Activated CD8-positive, alpha-beta T cell treated with anti-CD3 and anti-CD28 coated beads for 36 hours (primary cell): ENCODE data around the gene AP1S1. TPM values are rescaled to one million over a fixed set of nuclear protein-coding genes. Genes with fewer than 3 reads are reported as not detected.

Experiments used
- ATAC-seq: fragments of 200-7000 bp; cut with Tn5 transposase; one replicate; pipeline ENCODE4 v1.10.0; 2021; ENCODE audit warnings: mild to moderate bottlenecking, moderate library complexity
- CTCF ChIA-PET: fragments of 350-600 bp; sonication (Branson Sonifier 250); formaldehyde crosslinking; loops from one replicate; lab custom pipeline; 2021; ENCODE audit warnings: antibody characterized with exemption; lab: Charles Lee
- POLR2A ChIA-PET: fragments of 350-600 bp; sonication (Branson Sonifier 250); formaldehyde crosslinking; loops from one replicate; lab custom pipeline; 2021; ENCODE audit warnings: antibody characterized with exemption; lab: Charles Lee
- DNase-seq: peaks from one replicate; pipeline ENCODE4 v3.0.0-alpha.2; 2020
- H3K27ac Mint-ChIP-seq: one replicate; pipeline ENCODE4 v1.8.0; 2021; ENCODE audit warnings: mild to moderate bottlenecking, mixed read lengths
- H3K27me3 Mint-ChIP-seq: one replicate; pipeline ENCODE4 v1.8.0; 2021; ENCODE audit warnings: mixed read lengths
- H3K36me3 Mint-ChIP-seq: one replicate; pipeline ENCODE4 v1.8.0; 2021; ENCODE audit warnings: low read depth, mixed read lengths
- H3K4me1 Mint-ChIP-seq: one replicate; pipeline ENCODE4 v1.8.0; 2021; ENCODE audit warnings: low read depth, mixed read lengths
- H3K4me3 Mint-ChIP-seq: one replicate; pipeline ENCODE4 v1.8.0; 2021; ENCODE audit warnings: mild to moderate bottlenecking, moderate library complexity, mixed read lengths
- H3K9me3 Mint-ChIP-seq: one replicate; pipeline ENCODE4 v1.8.0; 2021; ENCODE audit warnings: mixed read lengths
- intact Hi-C: fragments of 100-400 bp; cut with micrococcal nuclease; formaldehyde crosslinking; loops from one replicate; pipeline ENCODE4 v1.10.0; 2022
- total RNA-seq, 2 experiments: library from RNA; stranded (reverse); gene quantifications; one replicate each; pipeline ENCODE4 v1.2.3, GENCODE V29; 2021
- TF ChIP-seq, protein P1 (sequence below): fragments of 200-600 bp; IDR thresholded peaks from one replicate; pipeline ENCODE4 v1.8.0; 2022; ENCODE audit warnings: antibody characterized with exemption, mild to moderate bottlenecking

Gene AP1S1
- total RNA-seq, 2 experiments from 2014 or later: 35.6 to 39.5 TPM

DNA sequence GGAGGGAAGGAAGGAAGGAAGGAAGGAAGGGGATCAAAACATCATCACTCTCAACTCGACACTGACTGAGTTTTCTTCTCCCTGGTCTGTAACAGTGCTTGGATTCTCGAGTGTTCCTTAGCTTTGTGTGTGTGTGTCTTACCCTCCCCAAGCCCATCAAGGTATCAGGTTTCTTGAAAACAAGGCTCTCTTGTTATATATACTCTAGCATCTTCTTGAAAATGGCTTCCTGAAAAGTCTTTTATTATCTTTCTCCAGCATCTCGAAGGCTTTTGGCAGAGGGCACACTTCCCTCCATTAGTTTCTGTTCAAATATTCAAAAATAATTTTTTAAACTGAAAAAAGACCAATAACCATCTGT lies 14.0 kb upstream of the AP1S1 start:
- Mint-ChIP-seq H3K4me3 (no peak overlapping the region), H3K27me3 (peaks cover 12% of the 10 kb centered on the region), H3K27ac (peak overlapping the region; percentile 61), H3K4me1 (peaks cover 41% of the 10 kb centered on the region), H3K36me3 (no peaks in the 10 kb centered on the region), H3K9me3 (no peaks in the 10 kb centered on the region)
- CTCF ChIA-PET: interaction anchor here (0.7 to 14.0 kb wide), 8 partner anchors 25 to 182 kb away, joined by 3 to 280 read pairs (median 6); partner anchors contain the start of genes FIS1, IFT22 and VGF
- DNase-seq (no peak), ATAC-seq (no peak)
- POLR2A ChIA-PET: interaction anchor here (1.2 kb wide), 1 partner anchor 15 kb away, joined by 3 read pairs; no protein-coding TSS in a partner anchor
- TF ChIP-seq, protein P1, sequence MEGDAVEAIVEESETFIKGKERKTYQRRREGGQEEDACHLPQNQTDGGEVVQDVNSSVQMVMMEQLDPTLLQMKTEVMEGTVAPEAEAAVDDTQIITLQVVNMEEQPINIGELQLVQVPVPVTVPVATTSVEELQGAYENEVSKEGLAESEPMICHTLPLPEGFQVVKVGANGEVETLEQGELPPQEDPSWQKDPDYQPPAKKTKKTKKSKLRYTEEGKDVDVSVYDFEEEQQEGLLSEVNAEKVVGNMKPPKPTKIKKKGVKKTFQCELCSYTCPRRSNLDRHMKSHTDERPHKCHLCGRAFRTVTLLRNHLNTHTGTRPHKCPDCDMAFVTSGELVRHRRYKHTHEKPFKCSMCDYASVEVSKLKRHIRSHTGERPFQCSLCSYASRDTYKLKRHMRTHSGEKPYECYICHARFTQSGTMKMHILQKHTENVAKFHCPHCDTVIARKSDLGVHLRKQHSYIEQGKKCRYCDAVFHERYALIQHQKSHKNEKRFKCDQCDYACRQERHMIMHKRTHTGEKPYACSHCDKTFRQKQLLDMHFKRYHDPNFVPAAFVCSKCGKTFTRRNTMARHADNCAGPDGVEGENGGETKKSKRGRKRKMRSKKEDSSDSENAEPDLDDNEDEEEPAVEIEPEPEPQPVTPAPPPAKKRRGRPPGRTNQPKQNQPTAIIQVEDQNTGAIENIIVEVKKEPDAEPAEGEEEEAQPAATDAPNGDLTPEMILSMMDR: peak; percentile 14
- intact Hi-C loops: loop anchor here (10.0 kb wide), 1 partner anchor 144 kb away; no protein-coding TSS in a partner anchor

GRCh38 chr7:101140746-101141382 lies 13.4 kb upstream of the AP1S1 start:
- intact Hi-C loops: loop anchor here (10.0 kb wide), 1 partner anchor 144 kb away; no protein-coding TSS in a partner anchor
- Mint-ChIP-seq H3K36me3 (no peaks in the 10 kb centered on the region), H3K9me3 (no peaks in the 10 kb centered on the region), H3K27ac (no peak overlapping the region), H3K4me3 (no peak overlapping the region), H3K27me3 (peaks cover 13% of the 10 kb centered on the region), H3K4me1 (peaks cover 41% of the 10 kb centered on the region)
- CTCF ChIA-PET: interaction anchor here (0.7 to 14.0 kb wide), 8 partner anchors 24 to 181 kb away, joined by 3 to 280 read pairs (median 6); partner anchors contain the start of genes FIS1, IFT22 and VGF
- POLR2A ChIA-PET: interaction anchor here (0.5 to 0.6 kb wide), 2 partner anchors 76 to 1677 kb away, joined by 3 read pairs; partner anchors contain the start of gene PLOD3
- TF ChIP-seq, protein P1: no peak
- DNase-seq (peak; percentile 52), ATAC-seq (peak; percentile 21)

DNA sequence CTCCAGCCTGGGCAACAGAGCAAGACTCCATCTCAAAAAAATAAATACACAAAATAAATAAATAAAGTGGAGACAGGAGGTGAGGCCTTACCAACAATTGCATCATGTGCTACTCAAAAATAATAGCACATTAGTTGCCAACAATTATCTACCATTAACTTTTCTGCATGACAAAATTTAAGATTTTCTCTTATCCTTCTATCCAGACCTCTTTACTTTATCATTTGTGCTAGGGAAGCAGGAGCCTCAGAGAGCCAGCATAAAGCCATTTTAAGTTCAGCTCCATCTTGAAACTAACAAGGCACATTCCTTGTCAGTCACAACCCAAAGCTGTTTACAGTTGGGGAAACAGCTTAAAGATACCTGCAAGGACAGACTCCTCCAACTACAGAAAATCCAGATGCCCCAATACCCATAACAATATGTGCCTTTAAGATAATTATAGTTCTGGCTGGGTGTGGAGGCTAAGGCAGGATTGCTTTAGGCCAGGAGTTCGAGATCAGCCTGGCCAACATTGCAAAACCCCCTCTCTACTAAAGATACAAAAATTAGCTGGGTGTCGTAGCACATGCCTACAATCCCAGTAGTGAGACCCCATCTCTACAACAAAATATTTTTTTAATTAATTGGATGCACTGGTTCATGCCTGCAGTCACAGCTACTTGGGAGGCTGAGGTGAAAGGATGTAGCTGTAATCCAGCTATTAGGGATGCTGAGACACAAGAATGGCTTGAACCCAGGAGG lies 2.2 kb upstream of the AP1S1 start:
- no peak overlapping the region for H3K4me3 Mint-ChIP-seq
- H3K9me3 Mint-ChIP-seq: peaks cover 3% of the 10 kb centered on the region
- TF ChIP-seq, protein P1: no peak
- peaks cover 2% of the 10 kb centered on the region for H3K36me3 Mint-ChIP-seq
- POLR2A ChIA-PET: no interaction called here
- intact Hi-C loops: no loop called here
- peaks cover 14% of the 10 kb centered on the region for H3K27me3 Mint-ChIP-seq
- CTCF ChIA-PET: interaction anchor here (0.9 to 3.0 kb wide), 4 partner anchors 8 to 131 kb away, joined by 3 to 31 read pairs (median 6); no protein-coding TSS in a partner anchor
- H3K27ac Mint-ChIP-seq: no peak overlapping the region
- ATAC-seq: no peak
- no peak for DNase-seq
- H3K4me1 Mint-ChIP-seq: peaks cover 12% of the 10 kb centered on the region

DNA sequence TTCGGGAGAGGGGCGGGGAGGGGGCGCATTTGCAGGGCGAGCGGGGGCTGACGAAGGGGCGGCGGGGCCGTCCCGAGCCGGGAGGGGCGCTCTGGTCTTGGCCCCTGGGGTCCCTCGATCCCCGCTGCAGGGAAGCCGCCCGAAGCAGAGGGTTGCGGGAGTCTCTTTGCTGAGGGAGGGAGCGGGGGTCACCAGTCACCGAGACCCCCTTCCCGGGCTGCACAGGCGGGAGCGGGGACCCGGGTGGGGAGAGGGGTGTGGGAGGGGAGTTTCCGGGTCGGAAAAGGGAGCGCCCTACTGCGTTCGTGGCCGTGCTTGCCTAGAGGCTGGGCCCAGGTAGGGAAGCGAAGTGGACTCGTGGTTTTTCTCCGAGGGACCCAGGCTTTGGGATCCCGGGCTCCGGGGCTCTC lies 422 bp downstream of the AP1S1 start:
- intact Hi-C loops: no loop called here
- Mint-ChIP-seq H3K27me3 (peaks cover 5% of the 10 kb centered on the region), H3K9me3 (peaks cover 3% of the 10 kb centered on the region), H3K4me3 (peak overlapping the region; percentile 80), H3K4me1 (peaks cover 10% of the 10 kb centered on the region), H3K36me3 (peaks cover 10% of the 10 kb centered on the region), H3K27ac (peak overlapping the region; percentile 52)
- TF ChIP-seq, protein P1: no peak
- DNase-seq (no peak), ATAC-seq (peak; percentile 17)
- CTCF ChIA-PET: interaction anchor here (0.9 to 4.1 kb wide), 6 partner anchors 11 to 63 kb away, joined by 5 to 31 read pairs (median 14); partner anchors contain the start of genes PLOD3 and ZNHIT1
- POLR2A ChIA-PET: interaction anchor here (0.7 kb wide), 1 partner anchor 9 kb away, joined by 3 read pairs; no protein-coding TSS in a partner anchor
